ENCODE results near the gene ZNF213. TPM values are rescaled to one million over a fixed set of nuclear protein-coding genes. Genes with fewer than 3 reads are reported as not detected.

The ZNF213 gene
- total RNA-seq, 1 experiment from 2014 or later, result 15.9 TPM

DNA sequence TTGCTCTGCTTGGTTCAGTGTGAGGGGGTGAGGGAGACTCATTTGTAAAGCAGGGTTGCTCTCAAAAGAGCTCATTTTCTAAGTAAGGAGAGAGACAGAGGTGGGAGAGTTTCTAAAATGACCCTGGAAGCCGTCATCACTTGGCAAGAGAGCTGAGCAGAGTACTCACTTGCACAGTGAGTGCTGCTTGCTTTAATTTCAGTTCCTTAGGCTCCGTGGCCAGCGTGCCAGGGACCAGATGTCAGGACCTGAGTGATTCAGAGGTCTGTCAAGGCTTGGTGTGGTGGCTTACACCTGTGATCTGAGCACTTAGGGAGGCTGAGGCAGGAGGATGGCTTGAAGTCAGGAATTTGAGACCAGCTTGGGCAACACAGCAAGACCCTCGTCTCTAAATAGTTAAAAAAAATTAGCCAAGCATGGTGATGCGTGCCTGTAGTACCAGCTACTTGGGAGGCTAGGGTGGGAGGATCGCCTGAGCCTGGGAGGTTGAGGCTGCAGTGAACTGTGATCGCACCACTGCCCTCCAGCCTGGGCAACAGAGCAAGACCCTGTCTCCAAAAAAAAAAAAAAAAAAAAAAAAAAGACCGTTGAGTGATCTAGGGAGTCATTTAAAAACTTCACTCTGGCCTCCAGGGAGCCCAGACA lies 11.8 kb upstream of the ZNF213 start:
- intact Hi-C loops (cut with micrococcal nuclease; ENCODE audit: unreplicated experiment), result no loop called here
- no peaks in the 10 kb centered on the region for H3K36me3 ChIP-seq (ENCODE audit: low read depth)
- no peaks in the 10 kb centered on the region for H3K27me3 ChIP-seq (ENCODE audit: insufficient read depth, low read depth)
- no peaks in the 10 kb centered on the region for H4K20me1 ChIP-seq (ENCODE audit: insufficient read depth)
- H2AFZ ChIP-seq, result no peak overlapping the region
- no peak overlapping the region for H3K27ac ChIP-seq
- TF ChIP-seq, protein P1, sequence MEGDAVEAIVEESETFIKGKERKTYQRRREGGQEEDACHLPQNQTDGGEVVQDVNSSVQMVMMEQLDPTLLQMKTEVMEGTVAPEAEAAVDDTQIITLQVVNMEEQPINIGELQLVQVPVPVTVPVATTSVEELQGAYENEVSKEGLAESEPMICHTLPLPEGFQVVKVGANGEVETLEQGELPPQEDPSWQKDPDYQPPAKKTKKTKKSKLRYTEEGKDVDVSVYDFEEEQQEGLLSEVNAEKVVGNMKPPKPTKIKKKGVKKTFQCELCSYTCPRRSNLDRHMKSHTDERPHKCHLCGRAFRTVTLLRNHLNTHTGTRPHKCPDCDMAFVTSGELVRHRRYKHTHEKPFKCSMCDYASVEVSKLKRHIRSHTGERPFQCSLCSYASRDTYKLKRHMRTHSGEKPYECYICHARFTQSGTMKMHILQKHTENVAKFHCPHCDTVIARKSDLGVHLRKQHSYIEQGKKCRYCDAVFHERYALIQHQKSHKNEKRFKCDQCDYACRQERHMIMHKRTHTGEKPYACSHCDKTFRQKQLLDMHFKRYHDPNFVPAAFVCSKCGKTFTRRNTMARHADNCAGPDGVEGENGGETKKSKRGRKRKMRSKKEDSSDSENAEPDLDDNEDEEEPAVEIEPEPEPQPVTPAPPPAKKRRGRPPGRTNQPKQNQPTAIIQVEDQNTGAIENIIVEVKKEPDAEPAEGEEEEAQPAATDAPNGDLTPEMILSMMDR (conservative IDR thresholded peaks at IDR 0.05), result no peak
- no peak for TF ChIP-seq EZH2 (IDR thresholded peaks at IDR 0.05; ENCODE audit: low read depth)
- H3K4me2 ChIP-seq, result peak overlapping the region; percentile 94
- peak overlapping the region; percentile 62; the same call in 1 of the 2 replicates for H3K4me3 ChIP-seq
- DNase-seq, result no peak
- CTCF ChIA-PET, result interaction anchor here (0.7 kb wide), 1 partner anchor 36 kb away, joined by 5 read pairs; no protein-coding TSS in a partner anchor
- BruUV-seq (replicated peaks), result no TSS peak
- peaks cover 45% of the 10 kb centered on the region for H3F3A ChIP-seq (ENCODE audit: insufficient read depth, low read depth)
- H3K9me3 ChIP-seq (ENCODE audit: insufficient read depth, low read depth), result no peaks in the 10 kb centered on the region
- POLR2A ChIA-PET (ENCODE audit: unreplicated experiment), result no interaction called here
- no peaks in the 10 kb centered on the region for H3K79me2 ChIP-seq (ENCODE audit: low read depth)
- H3K9me2 ChIP-seq (ENCODE audit: insufficient read depth), result no peaks in the 10 kb centered on the region
- H3K4me1 ChIP-seq (replicated peaks; ENCODE audit: insufficient read depth), result peaks cover 5% of the 10 kb centered on the region; the same call in 1 of the 2 replicates

DNA sequence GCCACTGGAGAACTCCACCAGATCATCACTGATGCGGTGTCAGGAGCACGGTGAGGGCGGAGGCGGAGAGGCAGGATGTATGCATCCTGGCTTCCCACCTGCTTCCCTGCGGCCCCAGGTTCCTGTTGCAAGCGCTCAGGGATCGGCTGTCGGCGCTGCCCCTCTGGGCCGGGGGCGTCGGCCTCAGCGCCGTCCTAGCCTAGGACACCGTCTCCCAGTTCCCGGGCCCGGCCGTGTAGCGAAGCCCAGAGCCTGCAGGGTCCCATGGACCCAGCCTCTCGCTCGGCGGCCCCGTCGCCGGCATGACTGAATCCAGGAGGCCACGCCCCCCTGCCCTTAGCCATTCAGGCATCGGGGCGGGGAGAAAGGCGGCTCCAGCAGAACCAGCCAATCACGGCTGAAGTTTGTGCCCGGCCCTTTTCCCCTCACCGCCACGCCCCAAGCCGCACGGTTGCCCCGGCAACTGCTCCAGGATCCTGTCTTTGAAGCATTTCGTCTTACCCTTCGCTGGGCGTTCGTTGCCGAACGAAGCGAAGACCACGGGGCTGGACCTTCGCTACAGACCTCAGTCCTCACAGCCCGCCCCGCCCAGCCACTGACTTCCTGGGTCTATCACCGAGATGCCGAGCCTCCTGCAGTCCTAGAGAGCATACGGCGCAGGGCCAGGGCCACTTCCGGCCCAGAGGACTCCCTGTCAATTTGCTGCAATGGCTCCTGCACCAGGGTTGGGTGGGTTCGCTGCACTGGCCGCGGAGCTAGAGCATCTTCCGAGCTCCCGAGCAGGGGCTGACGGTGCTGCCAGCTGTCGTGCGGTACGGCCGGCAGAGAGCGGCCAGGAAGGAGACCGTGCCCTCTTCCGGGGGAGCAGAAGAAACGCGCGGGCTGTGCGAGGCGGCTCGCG lies 10.6 kb upstream of the ZNF213 start:
- intact Hi-C loops (cut with micrococcal nuclease; ENCODE audit: unreplicated experiment), result loop anchor here (1.0 kb wide), 1 partner anchor 65 kb away; no protein-coding TSS in a partner anchor
- H3K9me2 ChIP-seq (ENCODE audit: insufficient read depth), result no peaks in the 10 kb centered on the region
- H3K4me3 ChIP-seq, result peak overlapping the region; percentile 62
- no peak overlapping the region for H3K27ac ChIP-seq
- H2AFZ ChIP-seq, result peak overlapping the region; percentile 79
- TF ChIP-seq, protein P1 (conservative IDR thresholded peaks at IDR 0.05), result no peak; the same call in 1 of the 2 replicates
- no peak for TF ChIP-seq EZH2 (IDR thresholded peaks at IDR 0.05; ENCODE audit: low read depth)
- H4K20me1 ChIP-seq (ENCODE audit: insufficient read depth), result peaks cover 3% of the 10 kb centered on the region; the same call in 1 of the 2 replicates
- no peaks in the 10 kb centered on the region for H3K9me3 ChIP-seq (ENCODE audit: insufficient read depth, low read depth)
- DNase-seq, result peak; percentile 90 to 97
- peaks cover 51% of the 10 kb centered on the region for H3F3A ChIP-seq (ENCODE audit: insufficient read depth, low read depth)
- BruUV-seq (replicated peaks), result no TSS peak
- POLR2A ChIA-PET (ENCODE audit: unreplicated experiment), result interaction anchor here (0.6 to 0.7 kb wide), 2 partner anchors 26 to 154 kb away, joined by 4 read pairs; no protein-coding TSS in a partner anchor
- H3K4me1 ChIP-seq (replicated peaks; ENCODE audit: insufficient read depth), result peaks cover 5% of the 10 kb centered on the region; the same call in 1 of the 2 replicates
- no peaks in the 10 kb centered on the region for H3K79me2 ChIP-seq (ENCODE audit: low read depth)
- H3K27me3 ChIP-seq (ENCODE audit: insufficient read depth, low read depth), result no peaks in the 10 kb centered on the region
- CTCF ChIA-PET, result no interaction called here
- H3K4me2 ChIP-seq, result peak overlapping the region; percentile 94
- no peaks in the 10 kb centered on the region for H3K36me3 ChIP-seq (ENCODE audit: low read depth)

DNA sequence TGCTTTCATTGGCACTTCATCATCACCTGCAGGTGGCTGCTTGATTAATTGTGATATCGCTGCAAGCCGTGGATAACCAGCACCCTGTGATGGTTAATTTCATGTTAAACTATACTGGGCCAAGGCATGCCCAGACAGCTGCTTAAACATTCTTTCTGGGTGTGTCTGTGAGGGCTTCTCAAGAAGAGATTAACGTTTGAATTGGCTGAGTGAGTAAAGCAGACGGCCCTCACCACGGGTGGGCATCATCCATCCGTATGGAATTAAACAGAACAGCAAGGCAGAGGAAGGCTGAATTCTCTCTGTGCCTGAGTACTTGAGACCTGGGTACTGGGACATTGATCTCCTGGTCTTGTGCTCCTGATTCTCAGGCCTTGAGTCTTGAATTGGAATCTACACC lies 7.1 kb upstream of the ZNF213 start:
- DNase-seq, result no peak
- POLR2A ChIA-PET (ENCODE audit: unreplicated experiment), result interaction anchor here (0.6 to 0.7 kb wide), 2 partner anchors 96 to 519 kb away, joined by 5 to 6 read pairs; no protein-coding TSS in a partner anchor
- H2AFZ ChIP-seq, result no peak overlapping the region
- TF ChIP-seq EZH2 (IDR thresholded peaks at IDR 0.05; ENCODE audit: low read depth), result no peak
- TF ChIP-seq, protein P1 (conservative IDR thresholded peaks at IDR 0.05), result no peak
- CTCF ChIA-PET, result interaction anchor here (2.2 kb wide), 1 partner anchor 69 kb away, joined by 11 read pairs; no protein-coding TSS in a partner anchor
- H3K4me2 ChIP-seq, result no peak overlapping the region
- no peaks in the 10 kb centered on the region for H3K36me3 ChIP-seq (ENCODE audit: low read depth)
- peaks cover 66% of the 10 kb centered on the region for H3F3A ChIP-seq (ENCODE audit: insufficient read depth, low read depth)
- H3K4me1 ChIP-seq (replicated peaks; ENCODE audit: insufficient read depth), result peaks cover 5% of the 10 kb centered on the region; the same call in 1 of the 2 replicates
- no TSS peak for BruUV-seq (replicated peaks)
- peaks cover 5% of the 10 kb centered on the region; the same call in 1 of the 2 replicates for H4K20me1 ChIP-seq (ENCODE audit: insufficient read depth)
- peaks cover 8% of the 10 kb centered on the region for H3K79me2 ChIP-seq (ENCODE audit: low read depth)
- no peaks in the 10 kb centered on the region for H3K9me3 ChIP-seq (ENCODE audit: insufficient read depth, low read depth)
- no peak overlapping the region for H3K27ac ChIP-seq
- no peaks in the 10 kb centered on the region for H3K9me2 ChIP-seq (ENCODE audit: insufficient read depth)
- intact Hi-C loops (cut with micrococcal nuclease; ENCODE audit: unreplicated experiment), result no loop called here
- H3K4me3 ChIP-seq, result no peak overlapping the region
- H3K27me3 ChIP-seq (ENCODE audit: insufficient read depth, low read depth), result no peaks in the 10 kb centered on the region
